SKM-1 (cell line): ENCODE data around the gene KRTAP4-2.
"Not testable (repeated sequence)": the region's sequence is repeated elsewhere in the genome, so short reads cannot be mapped to it uniquely, and the experiment has no call there.

ENCODE experiments used
- DNase-seq: peaks from one replicate; lab custom pipeline; 2025; ENCODE audit not compliant: unreplicated experiment; lab: John Stamatoyannopoulos, UW

KRTAP4-2 gene

DNA sequence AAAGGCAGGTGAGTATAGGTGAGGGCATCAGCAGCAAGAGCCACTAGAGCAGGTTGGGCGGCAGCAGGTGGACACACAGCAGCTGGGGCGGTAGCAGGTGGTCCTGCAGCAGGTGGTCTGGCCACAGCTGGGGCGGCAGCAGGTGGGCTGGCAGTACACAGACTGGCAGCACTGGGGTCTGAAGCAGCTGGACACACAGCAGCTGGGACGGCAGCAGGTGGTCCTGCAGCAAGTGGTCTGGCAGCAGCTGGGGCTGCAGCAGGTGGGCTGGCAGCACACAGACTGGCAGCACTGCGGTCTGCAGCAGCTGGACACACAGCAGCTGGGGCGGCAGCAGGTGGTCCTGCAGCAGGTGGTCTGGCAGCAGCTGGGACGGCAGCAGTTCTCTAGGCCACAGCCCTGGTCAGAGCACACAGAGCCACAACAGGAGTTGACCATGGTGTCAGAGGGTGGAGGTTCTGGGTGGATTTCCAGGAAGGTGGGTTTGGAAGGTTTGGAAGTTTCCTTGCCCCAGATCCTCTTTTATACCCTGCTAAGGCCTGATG is at the start of gene KRTAP4-2:
KRTAP4-2 (minus strand) TSS at position 495 of the 545 bp plus-strand sequence; CDS start at position 438, 57 bp downstream.
- no peak for DNase-seq

DNA sequence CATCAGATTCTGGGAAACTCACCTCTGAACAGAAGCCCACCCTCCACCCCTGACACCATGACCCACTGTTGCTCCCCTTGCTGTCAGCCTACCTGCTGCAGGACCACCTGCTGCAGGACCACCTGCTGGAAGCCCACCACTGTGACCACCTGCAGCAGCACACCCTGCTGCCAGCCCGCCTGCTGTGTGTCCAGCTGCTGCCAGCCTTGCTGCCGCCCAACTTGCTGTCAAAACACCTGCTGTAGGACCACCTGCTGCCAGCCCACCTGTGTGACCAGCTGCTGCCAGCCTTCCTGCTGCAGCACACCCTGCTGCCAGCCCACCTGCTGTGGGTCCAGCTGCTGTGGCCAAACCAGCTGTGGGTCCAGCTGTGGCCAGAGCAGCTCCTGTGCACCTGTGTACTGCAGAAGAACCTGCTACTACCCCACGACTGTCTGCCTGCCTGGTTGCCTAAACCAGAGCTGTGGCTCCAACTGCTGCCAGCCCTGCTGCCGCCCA is 48.6 kb upstream of the KRTAP4-2 start, which contains the start of gene KRTAP9-2:
KRTAP9-2 (plus strand) TSS at position 51 of the 498 bp plus-strand sequence; CDS start at position 58, 7 bp downstream.
- not testable (repeated sequence) for DNase-seq

- DNase-seq = no peak
These were observed 48.0 kb upstream of the KRTAP4-2 start for GRCh38 chr17:41226051-41226450.

GRCh38 chr17:41223821-41224220 is 45.8 kb upstream of the KRTAP4-2 start:
- DNase-seq = no peak

- no peak for DNase-seq
These were observed 37.7 kb upstream of the KRTAP4-2 start for GRCh38 chr17:41215681-41216080.

DNA sequence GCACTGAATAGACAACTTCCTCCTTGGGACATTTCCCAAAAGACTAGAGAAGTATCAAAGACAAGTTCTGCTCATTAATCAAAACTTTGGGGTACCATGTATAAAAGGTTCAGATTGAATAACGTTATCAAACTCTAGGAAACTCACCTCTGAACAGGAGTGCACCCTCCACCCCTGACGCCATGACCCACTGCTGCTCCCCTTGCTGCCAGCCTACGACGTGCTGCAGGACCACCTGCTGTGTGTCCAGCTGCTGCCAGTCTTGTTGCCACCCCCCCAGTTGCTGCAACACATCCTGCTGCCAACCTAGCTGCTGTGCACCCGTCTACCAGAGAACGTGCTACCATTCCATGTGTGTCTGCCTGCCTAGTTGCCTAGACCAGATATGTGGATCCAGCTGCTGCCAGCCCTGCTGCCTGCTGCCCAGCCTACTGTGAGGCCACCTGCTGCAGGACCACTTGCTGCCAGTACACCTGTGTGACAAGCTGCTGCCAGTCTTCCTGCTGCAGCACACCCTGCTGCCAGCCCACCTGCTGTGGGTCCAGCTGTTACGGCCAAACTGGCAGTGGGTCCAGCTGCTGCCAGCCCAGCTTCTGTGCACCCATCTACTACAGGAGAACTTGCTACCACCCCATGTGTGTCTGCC is 34.6 kb upstream of the KRTAP4-2 start:
- no peak for DNase-seq

DNA sequence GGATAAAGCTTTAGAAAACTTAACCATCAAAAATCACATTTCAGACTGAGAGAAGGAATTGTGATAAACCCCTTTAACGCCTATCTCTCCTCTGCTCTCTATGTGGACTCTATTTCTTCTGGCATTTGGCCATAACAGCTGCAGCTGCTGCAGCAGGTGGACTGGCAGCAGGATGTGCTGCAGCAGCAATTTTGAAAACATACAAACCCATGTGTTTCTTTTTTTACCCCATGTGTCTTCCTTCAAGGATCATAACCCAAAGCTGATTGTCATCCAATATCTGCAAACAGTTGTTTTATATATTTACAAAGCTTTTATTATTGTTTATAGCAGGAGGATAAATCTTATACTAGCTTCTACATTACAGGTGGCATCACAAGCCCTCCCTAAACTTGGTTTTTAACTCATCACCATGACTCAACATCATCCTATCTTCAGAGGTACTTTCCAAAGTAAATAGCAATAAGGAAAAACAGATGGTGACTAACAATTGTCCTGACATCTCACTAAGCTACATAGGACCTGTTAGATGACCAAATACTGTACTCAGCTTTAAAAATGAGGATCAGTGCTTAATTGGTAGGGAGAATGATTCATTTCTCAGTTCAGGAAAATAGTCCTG is 33.9 kb upstream of the KRTAP4-2 start:
- DNase-seq = no peak

DNA sequence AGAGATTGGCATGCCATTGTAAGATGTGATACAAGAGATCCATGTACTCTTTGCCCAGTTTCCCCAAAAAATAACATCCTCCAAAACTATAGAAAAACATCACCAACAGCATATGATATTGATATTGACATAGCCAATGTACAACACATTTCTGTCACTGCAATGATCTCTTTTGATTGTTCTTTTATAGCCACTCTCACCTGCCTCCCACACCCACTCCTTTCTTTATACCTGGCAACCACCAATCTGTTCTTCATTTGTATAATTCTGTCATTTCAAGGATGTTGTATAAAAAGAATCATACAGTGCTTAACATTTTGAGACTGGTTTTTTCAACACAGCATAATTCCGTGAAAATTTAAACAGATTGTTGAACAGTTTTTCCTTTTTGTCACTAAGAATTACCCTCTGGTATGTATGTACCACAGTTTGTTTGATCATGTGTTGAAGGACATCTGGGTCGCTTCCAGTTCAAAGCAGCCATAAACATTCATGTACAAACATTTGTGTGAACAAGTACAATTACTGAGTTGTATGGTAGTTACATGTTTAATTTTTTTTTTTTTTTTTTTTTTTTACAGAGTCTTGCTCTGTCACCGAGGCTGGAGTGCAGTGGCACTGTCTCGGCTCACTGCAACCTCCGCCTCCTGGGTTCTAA is 21.5 kb upstream of the KRTAP4-2 start:
- no peak for DNase-seq

GRCh38 chr17:41196068-41196467 is 18.0 kb upstream of the KRTAP4-2 start:
- no peak for DNase-seq

DNA sequence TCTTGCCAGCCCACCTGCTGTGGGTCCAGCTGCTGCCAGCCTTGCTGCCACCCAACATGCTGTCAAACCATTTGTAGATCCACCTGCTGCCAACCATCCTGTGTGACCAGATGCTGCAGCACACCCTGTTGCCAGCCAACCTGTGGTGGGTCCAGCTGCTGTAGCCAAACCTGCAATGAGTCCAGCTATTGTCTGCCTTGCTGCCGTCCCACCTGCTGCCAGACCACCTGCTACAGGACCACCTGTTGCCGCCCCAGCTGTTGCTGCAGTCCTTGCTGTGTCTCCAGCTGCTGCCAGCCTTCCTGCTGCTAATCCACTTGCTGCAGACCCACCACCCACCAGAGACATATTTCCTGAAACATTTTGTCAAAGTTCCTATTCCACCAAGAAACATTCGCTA is 12.3 kb upstream of the KRTAP4-2 start:
- no peak for DNase-seq

GRCh38 chr17:41189837-41190318 is 11.9 kb upstream of the KRTAP4-2 start, which contains the start of gene KRTAP9-1:
TSS of gene KRTAP9-1 (plus strand) at chr17:41189887. CDS start at chr17:41189887, 0 bp downstream.
- DNase-seq = not testable (repeated sequence)

DNA sequence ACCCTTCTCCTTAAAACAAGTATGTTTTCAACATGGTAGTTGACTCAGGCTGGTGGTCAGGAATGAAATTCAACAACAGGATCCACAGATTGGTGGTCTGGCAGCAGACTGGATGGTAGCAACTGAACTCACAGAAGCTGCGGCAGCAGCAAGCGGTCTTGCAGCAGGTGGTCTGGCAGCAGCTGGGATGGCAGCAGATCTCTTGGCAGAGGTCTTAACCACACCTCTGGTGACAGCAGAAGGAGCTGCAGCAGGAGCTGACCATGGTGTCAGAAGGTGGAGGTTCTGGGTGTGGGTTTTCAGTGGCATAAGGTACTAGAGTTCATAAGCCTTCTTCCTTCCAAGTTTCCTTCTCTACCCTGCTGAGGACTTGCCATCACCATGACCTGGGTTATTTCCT is 8.9 kb upstream of the KRTAP4-2 start:
- DNase-seq = no peak

DNA sequence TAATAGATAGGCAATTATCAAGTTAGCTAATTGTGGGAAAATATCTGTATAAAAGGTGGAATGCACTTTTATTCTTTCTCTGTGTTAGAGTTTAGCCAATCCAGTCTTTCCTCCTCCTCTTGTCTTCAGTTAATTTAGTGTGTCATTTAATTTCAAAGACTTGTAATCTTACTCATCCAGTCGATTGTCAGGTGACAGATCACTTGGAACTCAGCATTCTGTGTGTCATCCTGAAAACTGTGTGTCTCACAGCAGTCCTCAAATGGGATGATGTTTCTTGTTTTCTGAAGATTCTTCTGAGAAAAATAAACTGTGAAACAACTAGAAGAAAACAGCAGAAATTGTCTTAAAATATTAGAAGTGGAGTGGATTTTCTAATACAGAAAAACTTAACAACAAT is 7.0 kb upstream of the KRTAP4-2 start:
- DNase-seq = no peak

- no peak for DNase-seq
These were observed 6.5 kb upstream of the KRTAP4-2 start, which contains the start of gene KRTAP4-1 for GRCh38 chr17:41184480-41184961. TSS of gene KRTAP4-1 (minus strand) at chr17:41184911. CDS start at chr17:41184854, 57 bp downstream.

DNA sequence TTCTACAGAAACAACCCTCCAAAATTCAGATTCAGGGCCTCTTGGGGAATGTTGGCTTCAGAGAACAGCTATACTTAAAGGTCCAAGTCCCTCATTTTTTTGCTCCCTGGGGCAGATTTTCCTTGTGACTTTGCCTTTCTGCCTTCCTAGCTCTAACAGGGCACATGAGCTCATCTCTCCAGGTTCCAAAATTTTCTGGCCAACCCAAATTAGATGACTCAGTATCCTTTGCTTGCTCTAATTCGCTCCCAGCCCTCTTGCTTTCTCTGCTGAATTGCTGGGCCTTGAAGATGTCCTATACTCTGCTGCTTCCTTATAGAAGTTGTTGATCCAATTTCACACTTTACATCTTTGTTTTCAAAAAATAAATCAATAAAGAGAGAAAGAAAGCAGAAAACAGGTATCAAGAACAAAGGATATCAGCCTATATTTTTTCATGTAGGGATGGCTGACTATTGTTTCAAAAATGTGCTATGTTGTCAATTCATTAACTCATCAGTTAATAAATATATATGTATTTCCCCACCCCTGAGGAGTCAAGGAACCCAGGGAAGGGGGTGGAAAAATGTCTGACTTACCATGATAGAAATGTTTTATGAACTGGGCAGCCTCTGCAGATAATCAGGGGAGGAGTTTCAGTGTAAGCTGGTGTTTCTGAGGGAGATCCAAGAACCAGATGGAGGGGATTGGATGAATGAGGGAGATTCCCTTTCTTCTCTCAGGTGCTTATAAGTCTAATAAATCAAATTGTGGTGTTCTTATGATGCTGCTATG is 1.0 kb upstream of the KRTAP4-2 start:
- DNase-seq = no peak

DNA sequence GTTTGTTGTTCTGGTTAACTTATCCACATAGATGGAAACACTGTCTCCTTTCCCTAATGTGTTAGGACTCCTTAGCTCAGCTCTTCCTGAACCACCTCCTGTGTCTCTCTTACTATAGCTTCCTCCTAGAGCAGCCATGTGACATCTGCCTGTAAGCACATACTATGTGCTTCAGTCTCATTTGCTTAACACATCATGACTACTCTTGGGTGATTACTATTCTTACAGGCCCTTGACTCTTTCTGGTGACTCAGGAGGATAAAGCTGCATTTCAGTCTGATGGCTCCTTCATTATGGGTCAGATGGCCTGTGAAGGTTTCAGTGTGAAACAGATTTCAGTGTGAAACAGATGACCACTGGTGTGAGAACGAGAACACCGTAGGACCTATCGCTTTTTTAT is 320 bp upstream of the KRTAP4-2 start:
- no peak for DNase-seq

DNA sequence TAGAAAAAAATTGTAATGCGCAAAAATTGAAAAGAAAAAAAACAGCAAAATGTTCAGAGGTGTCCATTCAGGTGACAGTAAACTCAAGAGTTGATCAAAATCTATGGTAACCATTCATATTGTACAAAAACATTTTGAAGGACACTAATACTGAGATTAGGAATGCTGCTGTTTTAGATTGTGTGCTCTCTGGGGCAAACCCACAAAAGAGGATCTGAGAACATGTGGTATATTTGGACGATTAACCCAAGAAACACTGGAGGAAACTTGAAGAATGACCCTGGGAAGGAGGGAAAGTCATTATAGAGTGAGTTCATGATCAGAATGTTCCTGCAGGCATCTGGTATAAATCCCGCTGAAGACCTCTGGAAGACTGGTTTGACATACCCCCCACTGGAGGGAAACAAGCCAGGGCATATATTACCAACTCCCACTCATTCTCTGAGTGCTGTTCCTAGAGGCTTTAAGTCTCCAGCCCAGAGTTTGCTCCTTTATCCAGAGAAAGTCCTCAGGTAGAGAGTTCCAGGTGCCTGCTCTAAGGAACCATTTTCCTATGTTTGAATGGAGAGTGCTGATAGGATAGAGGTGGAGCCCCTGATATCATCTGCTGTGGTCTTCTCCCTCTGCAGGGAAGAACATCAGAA is 1.2 kb downstream of the KRTAP4-2 start:
- no peak for DNase-seq

- DNase-seq = no peak
These were observed 6.1 kb downstream of the KRTAP4-2 start for GRCh38 chr17:41171886-41172285.

DNA sequence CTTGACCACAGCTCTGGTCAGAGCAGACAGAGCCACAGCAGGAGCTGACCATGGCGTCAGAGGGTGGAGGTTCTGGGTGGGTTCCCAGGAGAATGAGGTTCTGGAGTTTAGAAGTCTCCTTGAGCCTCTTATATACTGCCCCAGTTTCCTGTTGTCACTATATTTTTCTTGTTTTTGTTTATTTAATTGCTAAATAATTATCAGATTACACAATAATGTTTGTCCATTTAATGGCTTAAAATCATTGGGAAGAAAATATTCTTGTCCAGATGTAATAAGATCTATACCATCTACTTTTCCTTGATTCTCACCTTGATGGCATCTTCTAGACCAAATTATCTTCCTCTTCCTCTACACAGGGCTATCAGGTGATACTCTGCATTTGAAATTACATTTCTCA is 9.9 kb downstream of the KRTAP4-2 start, which contains the start of gene KRTAP4-3:
KRTAP4-3 (minus strand) TSS at position 101 of the 400 bp plus-strand sequence; CDS start at position 52, 49 bp downstream.
- no peak for DNase-seq

GRCh38 chr17:41167561-41167960 is 10.5 kb downstream of the KRTAP4-2 start:
- no peak for DNase-seq
